CD4-positive, alpha-beta T cell treated with Interleukin-17A for 1 hour (primary cell): ENCODE results near the gene ZNF804B.

Experiments used
- DNase-seq: peaks from one replicate; pipeline ENCODE4 v3.0.0-alpha.2; 2020

ZNF804B gene

GRCh38 chr7:88759230-88760135 is at the start of gene ZNF804B:
Gene ZNF804B (plus strand): TSS chr7:88759700. CDS start chr7:88759977, 277 bp downstream.
- no peak for DNase-seq

GRCh38 chr7:88735920-88736319 is 23.6 kb upstream of the ZNF804B start:
- DNase-seq, result no peak

- DNase-seq, result no peak
Observed at GRCh38 chr7:88737632-88738031, 21.9 kb upstream of the ZNF804B start.

GRCh38 chr7:88746126-88746525 is 13.4 kb upstream of the ZNF804B start:
- no peak for DNase-seq

- no peak for DNase-seq
Observed at GRCh38 chr7:88756802-88757201, 2.7 kb upstream of the ZNF804B start.

GRCh38 chr7:88757371-88757770 is 2.1 kb upstream of the ZNF804B start:
- DNase-seq, result no peak

GRCh38 chr7:88758381-88759229 is 895 bp upstream of the ZNF804B start:
- no peak for DNase-seq

GRCh38 chr7:88760136-88760515 is 626 bp downstream of the ZNF804B start:
- DNase-seq, result no peak

GRCh38 chr7:88761779-88762178 is 2.3 kb downstream of the ZNF804B start:
- no peak for DNase-seq

- DNase-seq, result no peak
Observed at GRCh38 chr7:88771417-88771816, 11.9 kb downstream of the ZNF804B start.

- DNase-seq, result no peak
Observed at GRCh38 chr7:88772776-88773175, 13.3 kb downstream of the ZNF804B start.

GRCh38 chr7:88775838-88776237 is 16.3 kb downstream of the ZNF804B start:
- no peak for DNase-seq

GRCh38 chr7:88787777-88788176 is 28.3 kb downstream of the ZNF804B start:
- no peak for DNase-seq

- peak; percentile 26 for DNase-seq
Observed at GRCh38 chr7:88789480-88790064, 30.1 kb downstream of the ZNF804B start.

GRCh38 chr7:88791891-88792290 is 32.4 kb downstream of the ZNF804B start:
- no peak for DNase-seq

- no peak for DNase-seq
Observed at GRCh38 chr7:88792361-88792760, 32.9 kb downstream of the ZNF804B start.

GRCh38 chr7:88795553-88795952 is 36.1 kb downstream of the ZNF804B start, which contains the start of gene TEX47:
Gene TEX47 (minus strand): TSS chr7:88795737. CDS start chr7:88794942, 795 bp downstream.
- no peak for DNase-seq

GRCh38 chr7:88801046-88801445 is 41.5 kb downstream of the ZNF804B start:
- no peak for DNase-seq

- no peak for DNase-seq
Observed at GRCh38 chr7:88806280-88807037, 47.0 kb downstream of the ZNF804B start.

GRCh38 chr7:88818552-88818951 is 59.1 kb downstream of the ZNF804B start:
- DNase-seq, result no peak

- DNase-seq, result no peak
Observed at GRCh38 chr7:88826222-88826621, 66.7 kb downstream of the ZNF804B start.

GRCh38 chr7:88835147-88835728 is 75.7 kb downstream of the ZNF804B start:
- DNase-seq, result peak; percentile 7
